Activated T-cell treated with anti-CD3 and anti-CD28 coated beads for 4 hours (primary cell): Measurements from ENCODE around the gene OCLN.
"Not testable (repeated sequence)": the region's sequence is repeated elsewhere in the genome, so short reads cannot be mapped to it uniquely, and the experiment has no call there.

Experiments used
- DNase-seq: peaks from one replicate; pipeline ENCODE4 v3.0.0-alpha.2; 2020

The OCLN gene, protein sequence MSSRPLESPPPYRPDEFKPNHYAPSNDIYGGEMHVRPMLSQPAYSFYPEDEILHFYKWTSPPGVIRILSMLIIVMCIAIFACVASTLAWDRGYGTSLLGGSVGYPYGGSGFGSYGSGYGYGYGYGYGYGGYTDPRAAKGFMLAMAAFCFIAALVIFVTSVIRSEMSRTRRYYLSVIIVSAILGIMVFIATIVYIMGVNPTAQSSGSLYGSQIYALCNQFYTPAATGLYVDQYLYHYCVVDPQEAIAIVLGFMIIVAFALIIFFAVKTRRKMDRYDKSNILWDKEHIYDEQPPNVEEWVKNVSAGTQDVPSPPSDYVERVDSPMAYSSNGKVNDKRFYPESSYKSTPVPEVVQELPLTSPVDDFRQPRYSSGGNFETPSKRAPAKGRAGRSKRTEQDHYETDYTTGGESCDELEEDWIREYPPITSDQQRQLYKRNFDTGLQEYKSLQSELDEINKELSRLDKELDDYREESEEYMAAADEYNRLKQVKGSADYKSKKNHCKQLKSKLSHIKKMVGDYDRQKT

DNA sequence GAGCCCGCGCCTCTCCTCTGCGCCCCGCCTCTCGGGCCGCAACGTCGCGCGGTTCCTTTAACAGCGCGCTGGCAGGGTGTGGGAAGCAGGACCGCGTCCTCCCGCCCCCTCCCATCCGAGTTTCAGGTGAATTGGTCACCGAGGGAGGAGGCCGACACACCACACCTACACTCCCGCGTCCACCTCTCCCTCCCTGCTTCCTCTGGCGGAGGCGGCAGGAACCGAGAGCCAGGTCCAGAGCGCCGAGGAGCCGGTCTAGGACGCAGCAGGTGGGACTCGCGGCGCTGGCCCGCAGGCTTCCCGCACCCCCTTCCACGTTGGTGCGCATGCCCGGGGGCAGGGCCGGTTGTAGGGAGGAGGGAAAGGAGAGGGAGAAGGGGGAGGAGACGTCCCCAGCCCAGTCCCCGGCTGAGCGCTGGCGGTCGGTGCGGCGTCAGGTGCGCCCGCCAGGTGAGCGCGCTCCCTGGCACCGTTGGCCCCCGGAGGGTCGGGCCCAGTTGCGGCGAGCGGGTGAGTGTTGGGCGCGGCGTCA is at the start of gene OCLN:
TSS of gene OCLN (plus strand) at position 400 of the 532 bp plus-strand sequence. CDS start 11,455 bp downstream, outside the sequence.
- DNase-seq, result no peak

DNA sequence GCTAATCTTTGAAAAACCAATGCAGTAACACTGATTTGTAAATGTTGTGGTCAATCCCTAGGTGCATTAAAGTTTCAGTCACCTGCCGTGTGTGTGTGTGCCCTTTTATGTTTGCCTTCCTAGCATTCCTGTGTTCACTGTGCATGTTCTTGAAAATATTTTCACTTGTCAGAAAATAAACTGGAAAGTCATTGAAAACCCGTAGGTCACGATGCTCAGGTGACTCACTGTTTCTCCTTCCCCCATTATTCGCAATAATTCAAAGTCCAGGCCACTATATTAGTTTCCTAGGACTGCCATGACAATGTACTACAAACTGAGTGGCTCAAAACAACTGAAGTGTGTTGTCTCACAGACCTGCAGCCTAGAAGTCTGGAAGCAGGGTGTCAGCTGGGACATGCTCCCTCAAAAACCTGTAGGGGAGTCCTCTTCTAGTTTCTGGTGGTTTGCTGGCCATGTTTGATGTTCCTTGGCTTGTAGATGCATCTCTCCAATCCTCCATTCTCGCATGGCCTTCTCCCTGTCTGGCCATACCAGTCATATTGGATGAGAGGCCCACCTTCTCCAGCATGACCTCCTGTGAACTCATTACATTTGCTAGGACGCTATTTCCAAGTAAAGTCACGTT is 48.3 kb upstream of the OCLN start:
- DNase-seq, result no peak

GRCh38 chr5:69449511-69449910 is 43.1 kb upstream of the OCLN start:
- DNase-seq, result no peak

- DNase-seq, result no peak
Measured at GRCh38 chr5:69450116-69450515, 42.5 kb upstream of the OCLN start.

GRCh38 chr5:69450527-69450926 is 42.1 kb upstream of the OCLN start:
- DNase-seq, result not testable (repeated sequence)

GRCh38 chr5:69451941-69452647 is 40.5 kb upstream of the OCLN start:
- DNase-seq, result no peak

DNA sequence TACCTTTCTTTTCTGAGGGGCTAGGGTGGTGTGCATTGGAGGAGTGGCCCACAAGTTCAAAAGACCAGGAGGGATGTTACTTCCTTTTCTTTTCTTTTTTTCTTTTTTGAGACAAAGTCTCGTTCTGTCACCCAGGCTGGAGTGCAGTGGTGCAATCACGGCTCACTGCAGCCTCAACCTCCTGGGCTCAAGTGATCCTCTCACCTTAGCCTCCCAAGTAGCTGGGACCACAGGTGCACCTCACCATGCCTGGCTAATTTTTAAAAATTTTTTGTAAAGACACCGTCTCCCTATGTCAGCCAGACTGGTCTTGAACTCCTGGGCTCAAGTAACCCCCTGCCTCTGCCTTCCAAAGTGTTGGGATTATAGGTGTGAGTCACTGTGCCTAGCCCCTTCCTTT is 39.1 kb upstream of the OCLN start:
- not testable (repeated sequence) for DNase-seq

- no peak for DNase-seq
Measured at GRCh38 chr5:69454460-69455249, 37.9 kb upstream of the OCLN start.

GRCh38 chr5:69455428-69455988 is 37.1 kb upstream of the OCLN start:
- not testable (repeated sequence) for DNase-seq

DNA sequence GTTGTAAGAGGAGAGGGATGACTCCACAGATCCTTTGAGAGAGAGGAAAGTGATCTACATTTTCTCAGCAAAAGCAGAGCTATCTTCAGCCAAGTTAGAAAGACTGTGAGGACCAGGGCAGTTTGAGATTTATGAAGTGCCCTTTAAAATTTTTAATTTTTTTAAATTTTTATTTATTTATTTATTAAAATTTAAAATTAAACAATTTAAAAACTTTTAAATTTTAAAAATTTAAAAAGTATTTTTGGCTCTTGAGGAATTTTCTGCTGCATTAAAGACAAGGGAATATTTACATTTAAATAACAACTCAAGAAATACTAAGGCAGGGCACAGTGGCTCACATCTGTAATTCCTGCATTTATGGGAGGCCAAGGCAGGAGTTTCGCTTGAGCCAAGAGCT is 30.4 kb upstream of the OCLN start:
- no peak for DNase-seq

DNA sequence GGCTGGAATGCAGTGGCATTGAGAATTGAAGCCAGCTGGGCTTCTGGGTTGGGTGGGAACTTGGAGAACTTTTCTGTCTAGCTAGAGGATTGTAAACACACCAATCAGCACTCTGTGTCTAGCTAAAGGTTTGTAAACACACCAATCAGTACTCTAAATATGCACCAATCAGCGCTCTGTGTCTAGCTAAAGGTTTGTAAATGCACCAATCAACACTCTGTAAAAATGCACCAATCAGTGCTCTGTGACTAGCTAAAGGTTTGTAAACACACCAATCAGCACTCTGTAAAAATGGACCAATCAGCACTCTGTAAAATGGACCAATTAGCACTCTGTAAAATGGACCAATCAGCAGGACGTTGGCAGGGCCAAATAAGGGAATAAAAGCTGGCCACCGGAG is 26.2 kb upstream of the OCLN start:
- not testable (repeated sequence) for DNase-seq

DNA sequence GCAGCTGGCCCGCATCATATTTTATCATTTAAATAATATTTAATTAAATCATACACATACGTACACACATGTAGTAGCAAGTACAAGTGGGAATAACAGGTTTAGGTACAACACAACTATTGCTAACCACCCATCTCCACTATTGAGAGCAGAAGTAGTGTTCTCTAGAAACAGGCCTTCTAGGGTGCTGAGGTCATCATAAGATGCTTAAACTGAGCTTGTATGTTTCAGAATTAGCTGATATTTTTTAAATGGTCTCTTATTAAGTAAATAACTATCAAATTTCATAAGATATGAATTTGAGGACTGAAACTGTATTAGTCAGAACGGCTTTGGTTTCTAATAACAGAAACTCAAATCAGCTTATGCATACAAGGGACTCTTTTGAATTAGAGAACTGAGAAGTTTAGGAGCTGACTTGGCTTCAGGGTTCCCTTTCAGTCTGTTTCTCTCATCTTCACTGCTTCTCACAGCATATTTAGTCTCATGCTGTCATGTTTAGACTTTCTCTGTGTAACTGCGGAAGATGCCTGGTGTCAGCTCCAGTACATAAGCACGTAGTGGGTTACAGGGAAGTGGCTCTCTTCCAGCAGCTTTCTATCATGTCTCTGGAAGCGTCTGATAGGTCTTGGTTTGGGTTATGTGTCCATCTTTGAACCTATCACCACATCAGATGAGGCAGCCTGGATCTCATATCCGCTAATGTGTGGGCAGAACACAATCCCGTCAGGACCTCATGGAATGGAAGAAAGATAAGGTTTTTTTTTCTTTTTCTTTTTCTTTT is 25.0 kb upstream of the OCLN start:
- no peak for DNase-seq

DNA sequence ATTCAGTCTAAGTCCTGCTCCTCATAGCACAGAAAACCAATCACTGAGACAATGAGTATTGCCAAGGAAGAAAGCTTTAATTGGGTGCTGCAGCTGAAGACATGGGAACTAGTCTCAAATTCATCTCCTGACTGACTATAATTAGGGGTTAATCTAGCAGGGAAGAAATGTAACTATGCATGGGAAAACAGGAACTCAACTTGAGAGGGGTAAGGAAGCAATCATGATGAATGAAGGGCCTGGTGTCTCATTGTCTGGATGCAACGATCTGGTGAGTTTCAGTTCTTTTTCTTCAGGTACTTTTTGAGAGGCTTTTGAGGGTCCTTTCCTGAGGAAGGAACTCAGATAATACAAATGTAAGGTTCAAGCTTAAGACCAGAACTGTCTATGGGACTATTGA is 24.0 kb upstream of the OCLN start:
- DNase-seq, result no peak

- not testable (repeated sequence) for DNase-seq
Measured at GRCh38 chr5:69471516-69471915, 21.1 kb upstream of the OCLN start.

- DNase-seq, result not testable (repeated sequence)
Measured at GRCh38 chr5:69472535-69473143, 20.0 kb upstream of the OCLN start.

DNA sequence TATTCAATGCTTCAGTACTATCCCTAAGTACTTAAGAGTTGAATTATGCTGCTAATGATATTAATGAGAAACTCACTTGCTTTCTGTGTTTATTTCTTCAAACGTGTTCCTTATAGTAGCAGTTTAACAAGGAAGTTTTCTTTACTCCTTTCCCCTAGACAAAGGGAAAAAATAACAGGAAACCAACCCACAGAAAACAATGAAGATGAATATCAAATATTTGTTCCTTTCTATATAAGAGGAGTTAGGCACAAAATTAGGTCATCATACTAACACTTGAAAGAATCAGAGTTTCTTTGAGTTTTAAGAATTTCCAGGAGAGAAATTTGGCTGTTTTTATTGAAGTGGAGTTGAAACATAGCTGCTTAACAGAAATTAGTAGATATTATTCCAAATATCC is 15.4 kb upstream of the OCLN start:
- no peak for DNase-seq

DNA sequence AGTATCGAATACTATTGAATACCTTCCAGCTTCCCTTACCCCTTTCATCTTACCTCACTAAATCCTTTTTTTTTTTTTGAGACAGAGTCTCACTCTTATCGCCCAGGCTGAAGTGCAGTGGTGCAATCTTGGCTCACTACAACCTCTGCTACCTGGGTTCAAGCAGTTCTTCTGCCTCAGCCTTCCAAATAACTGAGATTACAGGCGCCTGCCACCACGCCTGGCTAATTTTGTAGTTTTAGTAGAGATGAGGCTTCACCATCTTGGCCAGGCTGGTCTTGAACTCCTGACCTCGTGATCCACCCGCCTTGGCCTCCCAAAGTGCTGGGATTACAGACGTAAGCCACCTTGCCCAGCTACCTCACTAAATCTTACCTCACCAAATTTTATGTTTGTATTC is 14.3 kb upstream of the OCLN start:
- not testable (repeated sequence) for DNase-seq

DNA sequence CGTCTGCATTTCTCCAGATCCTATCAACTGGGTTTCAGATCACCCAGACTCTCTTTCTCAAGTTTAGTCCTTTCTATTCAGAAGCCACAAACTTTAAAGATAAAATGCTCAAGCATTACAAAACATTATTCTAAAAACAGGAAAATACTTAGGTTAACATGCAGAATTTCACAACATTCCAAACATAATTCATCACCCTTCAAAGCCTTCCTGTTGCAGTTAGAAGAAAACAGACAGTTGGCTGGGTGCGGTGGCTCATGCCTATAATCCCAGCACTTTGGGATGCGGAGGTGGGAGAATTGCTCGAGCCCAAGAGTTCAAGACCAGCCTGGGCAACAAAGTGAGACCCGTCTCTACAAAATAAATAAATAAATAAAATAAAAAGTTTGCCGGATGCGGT is 7.7 kb upstream of the OCLN start:
- DNase-seq, result no peak

GRCh38 chr5:69485471-69485870 is 7.1 kb upstream of the OCLN start:
- DNase-seq, result no peak

- DNase-seq, result no peak
Measured at GRCh38 chr5:69489246-69489645, 3.3 kb upstream of the OCLN start.

DNA sequence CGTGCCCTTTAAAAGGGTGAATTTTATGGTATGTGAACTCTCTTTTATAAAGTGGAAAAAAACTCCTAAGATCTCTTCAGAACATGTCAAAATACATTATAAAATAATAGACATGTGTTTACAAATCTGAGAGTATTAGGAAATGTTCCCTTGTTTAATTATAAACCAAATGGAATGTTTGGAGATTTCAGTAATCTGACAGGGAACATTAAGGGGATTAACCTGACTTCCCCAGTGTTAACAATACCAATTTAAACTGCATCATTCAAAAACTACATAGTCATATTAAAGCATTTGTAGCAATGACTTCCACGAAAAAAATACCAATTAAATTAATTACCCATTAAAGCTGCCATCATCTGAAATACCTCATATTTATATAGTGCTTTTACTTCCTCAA is 1.6 kb upstream of the OCLN start:
- no peak for DNase-seq
